Upper lobe of left lung (tissue), 6 donors: ENCODE data around the gene IL1RL1. TPM values are rescaled to one million over a fixed set of nuclear protein-coding genes. Genes with fewer than 3 reads are reported as not detected.

Source experiments
- ATAC-seq, 2 donors: fragments of 200-7000 bp; cut with Tn5 transposase; one replicate each; pipeline ENCODE4 v1.9.1; 2022; ENCODE audit warnings: mild to moderate bottlenecking in 2 of 2, moderate library complexity in 2 of 2; ENCODE audit not compliant: low FRiP score in 2 of 2
- DNase-seq, 2 donors: peaks; one replicate each; pipeline ENCODE4 v3.0.0-alpha.2; 2019 to 2020
- H3K27ac ChIP-seq, 4 donors: fragments of 200-600 bp; sonication (generic); one replicate each; pipeline ENCODE4 v1.5.1; 2016 to 2019
- H3K27me3 ChIP-seq, 4 donors: fragments of 200-600 bp; sonication (generic); one replicate each; pipeline ENCODE4 v1.5.1; 2017 to 2019
- H3K36me3 ChIP-seq, 4 donors: fragments of 200-600 bp; sonication (generic); one replicate each; pipeline ENCODE4 v1.5.1; 2016 to 2019
- H3K4me1 ChIP-seq, 4 donors: fragments of 200-600 bp; sonication (generic); one replicate each; pipeline ENCODE4 v1.5.1; 2018 to 2019
- H3K4me3 ChIP-seq, 4 donors: fragments of 200-600 bp; sonication (generic); one replicate each; pipeline ENCODE4 v1.5.1; 2017 to 2019; ENCODE audit warnings: mild to moderate bottlenecking in 2 of 4, moderate library complexity in 1 of 4
- H3K9me3 ChIP-seq, 4 donors: fragments of 200-600 bp; sonication (generic); one replicate each; pipeline ENCODE4 v1.5.1; 2018 to 2019
- EP300 ChIP-seq, 4 donors: sonication (generic); formaldehyde crosslinking; IDR thresholded peaks; one replicate each; pipeline ENCODE4 v1.5.1; 2017; ENCODE audit warnings: antibody characterized with exemption in 4 of 4, control low read depth in 2 of 4
- POLR2A ChIP-seq, 4 donors: fragments of 450-650 bp; IDR thresholded peaks; one replicate each; pipeline ENCODE4 v1.5.1; 2016 to 2017; ENCODE audit warnings: antibody characterized with exemption in 4 of 4, mild to moderate bottlenecking in 2 of 4
- POLR2AphosphoS5 ChIP-seq, 2 donors: sonication (generic); formaldehyde crosslinking; IDR thresholded peaks; one replicate each; pipeline ENCODE4 v1.5.1; 2017; ENCODE audit warnings: antibody characterized with exemption in 2 of 2
- WGBS, 2 donors: methylation state at CpG; one replicate each; pipeline ENCODE4 v1.1.5; 2017 to 2018; 5-methylcytosine and 5-hydroxymethylcytosine counted together
- total RNA-seq, 6 donors: library from RNA; depleted of rRNA in 4 of 6; stranded (reverse); fragments of >200 nt in 4 of 6; gene quantifications; one replicate each; pipeline versions ENCODE4 v1.1.0 to v1.2.1, GENCODE V29; 2016 to 2021
- TF ChIP-seq, protein P1 (sequence below), 6 experiments: fragments of 450-650 bp in 4 of 6; fragments of 200-600 bp in 2 of 6; sonication (generic) in 2 of 6; IDR thresholded peaks; one replicate each; pipeline ENCODE4 v1.5.1; 2016 to 2019; ENCODE audit warnings: antibody characterized with exemption in 6 of 6
- donor health status: DM: no; HTN: no; CAD: no; lungs with moderate emphysema.
- donor health status: DM: no; HTN: yes; CAD: no; lungs with severe emphysema.

Gene IL1RL1
- total RNA-seq, 6 donors from 2014 or later: 26.2 to 203 (median 53.1) TPM

DNA sequence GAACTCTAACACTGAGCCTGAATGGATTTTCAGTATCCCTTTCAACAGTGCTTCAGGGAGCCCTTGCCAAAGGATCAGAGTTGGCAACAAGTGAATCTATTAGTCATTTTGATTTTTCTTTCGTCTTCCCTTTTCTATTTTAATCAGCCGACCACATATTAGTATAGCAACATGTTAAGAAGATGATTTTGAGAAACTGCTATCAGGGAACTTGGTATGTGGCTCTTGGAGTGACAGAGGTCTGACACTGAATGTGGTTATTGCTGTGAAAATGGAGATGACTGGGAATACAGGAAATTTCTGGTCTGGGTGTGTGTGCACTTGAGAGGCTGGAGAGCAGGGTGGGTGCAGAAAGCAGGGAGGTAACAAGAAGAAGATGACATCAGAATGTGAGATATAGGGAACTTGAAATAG lies 28.7 kb upstream of the IL1RL1 start:
- DNase-seq (no peak), ATAC-seq (peak in 1 of 2 donors; percentile 48)
- TF ChIP-seq POLR2A (IDR thresholded peaks at IDR 0.05): no peak
- no peak for TF ChIP-seq EP300 (IDR thresholded peaks at IDR 0.05)
- TF ChIP-seq, protein P1, sequence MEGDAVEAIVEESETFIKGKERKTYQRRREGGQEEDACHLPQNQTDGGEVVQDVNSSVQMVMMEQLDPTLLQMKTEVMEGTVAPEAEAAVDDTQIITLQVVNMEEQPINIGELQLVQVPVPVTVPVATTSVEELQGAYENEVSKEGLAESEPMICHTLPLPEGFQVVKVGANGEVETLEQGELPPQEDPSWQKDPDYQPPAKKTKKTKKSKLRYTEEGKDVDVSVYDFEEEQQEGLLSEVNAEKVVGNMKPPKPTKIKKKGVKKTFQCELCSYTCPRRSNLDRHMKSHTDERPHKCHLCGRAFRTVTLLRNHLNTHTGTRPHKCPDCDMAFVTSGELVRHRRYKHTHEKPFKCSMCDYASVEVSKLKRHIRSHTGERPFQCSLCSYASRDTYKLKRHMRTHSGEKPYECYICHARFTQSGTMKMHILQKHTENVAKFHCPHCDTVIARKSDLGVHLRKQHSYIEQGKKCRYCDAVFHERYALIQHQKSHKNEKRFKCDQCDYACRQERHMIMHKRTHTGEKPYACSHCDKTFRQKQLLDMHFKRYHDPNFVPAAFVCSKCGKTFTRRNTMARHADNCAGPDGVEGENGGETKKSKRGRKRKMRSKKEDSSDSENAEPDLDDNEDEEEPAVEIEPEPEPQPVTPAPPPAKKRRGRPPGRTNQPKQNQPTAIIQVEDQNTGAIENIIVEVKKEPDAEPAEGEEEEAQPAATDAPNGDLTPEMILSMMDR (IDR thresholded peaks at IDR 0.05): no peak
- TF ChIP-seq POLR2AphosphoS5 (IDR thresholded peaks at IDR 0.05): no peak

DNA sequence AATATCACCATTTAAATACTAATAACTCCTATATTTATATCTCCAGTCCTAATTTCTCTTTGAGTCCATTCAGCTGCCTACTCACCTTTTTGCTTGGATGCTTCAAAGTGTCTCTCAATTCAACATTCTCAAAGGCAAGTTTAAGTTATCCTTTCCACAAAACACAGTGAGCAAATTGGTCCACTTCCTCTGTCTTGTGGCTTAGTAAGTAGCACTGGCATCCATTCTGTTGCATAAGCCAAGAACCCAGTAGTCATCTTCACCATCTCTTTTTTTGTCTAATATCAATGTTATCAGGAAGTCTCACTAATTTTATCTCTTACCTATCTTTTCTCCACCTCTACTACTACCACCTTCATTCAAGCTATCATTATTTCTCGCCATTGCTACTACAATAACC lies 27.4 kb upstream of the IL1RL1 start:
- Histone ChIP-seq H3K4me1 (peaks cover 0 to 9% (median under 1%) of the 10 kb centered on the region in 4 donors), H3K4me3 (no peak overlapping the region), H3K9me3 (no peaks in the 10 kb centered on the region), H3K27me3 (no peaks in the 10 kb centered on the region), H3K36me3 (no peaks in the 10 kb centered on the region), H3K27ac (no peak overlapping the region)
- DNase-seq: no peak
- ATAC-seq: no peak
- WGBS, 2 donors: 96 to 100% methylated on average over 1 of the region's 1 CpG
- TF ChIP-seq, protein P1 (IDR thresholded peaks at IDR 0.05): no peak
- TF ChIP-seq EP300 (IDR thresholded peaks at IDR 0.05): no peak
- no peak for TF ChIP-seq POLR2A (IDR thresholded peaks at IDR 0.05)
- no peak for TF ChIP-seq POLR2AphosphoS5 (IDR thresholded peaks at IDR 0.05)

More for the DNA sequence above, 28.7 kb upstream of the IL1RL1 start:
- H3K36me3 ChIP-seq: no peaks in the 10 kb centered on the region
- H3K27ac ChIP-seq: no peak overlapping the region
- 30 to 45% methylated on average over 2 of the region's 2 CpGs for WGBS, 2 donors
- H3K9me3 ChIP-seq: no peaks in the 10 kb centered on the region
- no peak overlapping the region for H3K4me3 ChIP-seq
- H3K4me1 ChIP-seq: peaks cover 0 to 9% (median 2%) of the 10 kb centered on the region in 4 donors
- no peaks in the 10 kb centered on the region for H3K27me3 ChIP-seq

DNA sequence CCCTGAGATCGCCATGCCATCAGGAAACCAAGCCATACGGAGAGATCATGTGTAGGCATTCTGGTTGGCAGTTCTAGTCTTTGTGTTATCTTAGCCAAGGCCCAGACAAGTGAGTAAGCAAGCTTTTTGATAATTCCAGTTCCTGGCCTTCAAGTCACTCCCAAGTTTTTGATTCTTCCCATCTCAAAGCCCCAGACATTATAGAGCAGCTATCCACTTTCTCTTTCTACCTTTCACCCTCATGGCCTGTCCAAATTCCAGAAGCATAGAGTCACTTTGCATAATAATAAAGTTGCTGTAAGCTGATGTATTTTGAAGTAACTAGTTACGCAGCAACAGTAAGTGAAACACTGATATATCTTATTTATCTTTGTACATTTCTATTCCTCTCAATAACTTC lies 26.8 kb upstream of the IL1RL1 start:
- peaks cover 0 to 9% (median 0%) of the 10 kb centered on the region in 4 donors for H3K4me1 ChIP-seq
- no peak for DNase-seq
- WGBS, 2 donors: 94 to 99% methylated on average over 3 of the region's 3 CpGs
- TF ChIP-seq, protein P1 (IDR thresholded peaks at IDR 0.05): no peak
- TF ChIP-seq POLR2A (IDR thresholded peaks at IDR 0.05) (no peak), EP300 (IDR thresholded peaks at IDR 0.05) (no peak), POLR2AphosphoS5 (IDR thresholded peaks at IDR 0.05) (no peak)
- no peak overlapping the region for H3K4me3 ChIP-seq
- ATAC-seq: no peak
- no peaks in the 10 kb centered on the region for H3K9me3 ChIP-seq
- H3K27me3 ChIP-seq: no peaks in the 10 kb centered on the region
- H3K27ac ChIP-seq: no peak overlapping the region
- no peaks in the 10 kb centered on the region for H3K36me3 ChIP-seq

DNA sequence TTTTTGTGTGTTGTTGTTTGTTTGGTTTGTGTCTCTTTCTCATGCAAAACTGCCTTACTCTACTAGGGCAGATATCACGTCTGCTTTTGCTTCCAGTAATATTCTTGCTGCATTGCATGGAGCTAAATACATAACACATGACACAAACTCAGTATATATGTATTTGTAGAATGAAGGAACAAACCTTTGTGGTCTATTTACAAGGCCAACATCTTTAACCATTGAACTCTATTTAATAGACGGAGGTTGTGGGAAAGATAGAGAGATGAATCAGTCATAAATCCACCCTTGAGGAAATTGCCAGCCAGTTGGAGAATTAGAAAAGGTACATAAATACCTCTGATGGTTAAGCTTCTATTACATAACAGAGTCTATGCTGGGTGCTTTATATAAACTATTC lies 26.0 kb upstream of the IL1RL1 start:
- ATAC-seq (no peak), DNase-seq (no peak)
- 85 to 97% methylated on average over 2 of the region's 2 CpGs for WGBS, 2 donors
- TF ChIP-seq POLR2AphosphoS5 (IDR thresholded peaks at IDR 0.05) (no peak), EP300 (IDR thresholded peaks at IDR 0.05) (no peak), POLR2A (IDR thresholded peaks at IDR 0.05) (no peak)
- TF ChIP-seq, protein P1 (IDR thresholded peaks at IDR 0.05): no peak
- Histone ChIP-seq H3K9me3 (no peaks in the 10 kb centered on the region), H3K27me3 (no peaks in the 10 kb centered on the region), H3K4me3 (no peak overlapping the region), H3K27ac (peak overlapping the region in 1 of 4 donors; percentile 42), H3K4me1 (peaks cover 0 to 9% (median 0%) of the 10 kb centered on the region in 4 donors), H3K36me3 (no peaks in the 10 kb centered on the region)

DNA sequence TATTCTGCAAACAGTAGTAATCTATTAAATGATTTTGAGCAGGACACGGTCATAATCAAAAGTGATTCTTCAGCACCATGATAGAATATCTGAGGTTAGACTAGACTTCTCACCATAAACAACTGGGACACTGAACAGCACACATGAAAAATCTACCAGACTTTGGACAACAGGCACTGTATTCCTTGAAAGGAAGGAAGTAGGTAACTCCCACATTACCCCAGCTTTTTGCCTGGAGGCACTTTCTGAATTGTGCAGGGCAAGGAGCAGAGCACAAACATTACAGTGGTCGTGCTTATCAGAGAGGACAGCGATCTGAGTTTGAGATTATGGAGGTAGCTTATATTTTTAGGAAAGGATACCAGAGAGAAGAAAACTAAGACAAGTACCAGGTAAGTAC lies 25.3 kb upstream of the IL1RL1 start:
- DNase-seq: no peak
- no peak for ATAC-seq
- TF ChIP-seq, protein P1 (IDR thresholded peaks at IDR 0.05): no peak
- no peak for TF ChIP-seq EP300 (IDR thresholded peaks at IDR 0.05)
- no peak for TF ChIP-seq POLR2A (IDR thresholded peaks at IDR 0.05)
- no peak for TF ChIP-seq POLR2AphosphoS5 (IDR thresholded peaks at IDR 0.05)
- H3K4me3 ChIP-seq: no peak overlapping the region
- 50 to 58% methylated on average over 3 of the region's 3 CpGs for WGBS, 2 donors
- H3K4me1 ChIP-seq: peaks cover 0 to 9% (median 1%) of the 10 kb centered on the region in 4 donors
- H3K9me3 ChIP-seq: no peaks in the 10 kb centered on the region
- H3K27ac ChIP-seq: peak overlapping the region in 1 of 4 donors; percentile 42
- H3K27me3 ChIP-seq: no peaks in the 10 kb centered on the region
- H3K36me3 ChIP-seq: no peaks in the 10 kb centered on the region
